ENCODE measurements around the gene RAB8B.
A peak's percentile ranks its signal among the peaks of the same experiment; 100 is the strongest.

Gene RAB8B

GRCh38 chr15:63233667-63234423, 44.4 kb downstream of the RAB8B start:
- TF ChIP-seq ZFP37 (tag by site-specific recombination; IDR thresholded peaks at IDR 0.05) (no peak), TSHZ1 (tag by site-specific recombination; IDR thresholded peaks at IDR 0.05; ENCODE audit: borderline replicate concordance) (no peak), PRDM6 (tag by site-specific recombination; IDR thresholded peaks at IDR 0.05) (peak; percentile 64; the same call in 1 of the 2 replicates), KLF1 (tag by site-specific recombination; IDR thresholded peaks at IDR 0.05) (no peak)
- Histone ChIP-seq H3K4me1 (ENCODE audit: control insufficient read depth, insufficient read depth, low read length) (no peaks in the 10 kb centered on the region; the same call in 1 of the 2 replicates), H3K4me3 (ENCODE audit: low read depth, low read length) (no peak overlapping the region), H3K36me3 (ENCODE audit: control insufficient read depth in 2 of 2, insufficient read depth in 1 of 2, low read length in 2 of 2) (no peaks in the 10 kb centered on the region), H3K9me3 (ENCODE audit: control insufficient read depth, insufficient read depth, low read depth, low read length) (no peaks in the 10 kb centered on the region), H3K27ac (ENCODE audit: extremely low read depth, low read depth, low read length) (no peak overlapping the region)
- POLR2A ChIA-PET = no interaction called here
- CTCF ChIA-PET = interaction anchor here (0.7 kb wide), 1 partner anchor 54 kb away, joined by 3 read pairs; no protein-coding TSS in a partner anchor

- H3K36me3 ChIP-seq (ENCODE audit: control insufficient read depth in 2 of 2, insufficient read depth in 1 of 2, low read length in 2 of 2) = no peaks in the 10 kb centered on the region
- ChIA-PET CTCF (interaction anchor here (0.7 kb wide), 1 partner anchor 53 kb away, joined by 3 read pairs; no protein-coding TSS in a partner anchor), POLR2A (no interaction called here)
- H3K27ac ChIP-seq (ENCODE audit: extremely low read depth, low read depth, low read length) = no peak overlapping the region
- no peaks in the 10 kb centered on the region; the same call in 1 of the 2 replicates for H3K4me1 ChIP-seq (ENCODE audit: control insufficient read depth, insufficient read depth, low read length)
- H3K4me3 ChIP-seq (ENCODE audit: low read depth, low read length) = no peak overlapping the region
- no peak for TF ChIP-seq ZNF560 (tag by site-specific recombination; IDR thresholded peaks at IDR 0.05; ENCODE audit: borderline replicate concordance)
- TF ChIP-seq ZNF221 (tag by site-specific recombination; IDR thresholded peaks at IDR 0.05; ENCODE audit: borderline replicate concordance) = no peak
- TF ChIP-seq ZNF580 (tag by site-specific recombination; IDR thresholded peaks at IDR 0.05) = no peak
- TF ChIP-seq ZNF391 (tag by site-specific recombination; IDR thresholded peaks at IDR 0.05; ENCODE audit: borderline replicate concordance, low read depth) = no peak
- no peak for TF ChIP-seq ZSCAN18 (tag by site-specific recombination; IDR thresholded peaks at IDR 0.05)
- TF ChIP-seq ZNF2 (tag by site-specific recombination; IDR thresholded peaks at IDR 0.05) = no peak
- no peak for TF ChIP-seq MZF1 (tag by site-specific recombination; IDR thresholded peaks at IDR 0.05; ENCODE audit: borderline replicate concordance)
- no peak for TF ChIP-seq REST (tag by site-specific recombination; IDR thresholded peaks at IDR 0.05)
- no peak for TF ChIP-seq KLF10 (tag by site-specific recombination; IDR thresholded peaks at IDR 0.05)
- no peak for TF ChIP-seq ZNF639 (tag by site-specific recombination; IDR thresholded peaks at IDR 0.05)
- no peak for TF ChIP-seq ZFP3 (tag by site-specific recombination; IDR thresholded peaks at IDR 0.05; ENCODE audit: low read depth)
- TF ChIP-seq PRDM4 (tag by site-specific recombination; IDR thresholded peaks at IDR 0.05) = no peak
- TF ChIP-seq GLIS1 (tag by site-specific recombination; IDR thresholded peaks at IDR 0.05) = no peak
- no peaks in the 10 kb centered on the region for H3K9me3 ChIP-seq (ENCODE audit: control insufficient read depth, insufficient read depth, low read depth, low read length)
Measured at GRCh38 chr15:63234451-63234870, 45.1 kb downstream of the RAB8B start.
